SK-N-SH (cell line): ENCODE measurements around the gene ABCC3. TPM values are rescaled to one million over a fixed set of nuclear protein-coding genes. Genes with fewer than 3 reads are reported as not detected.

Experiments
- CTCF ChIA-PET: fragments of 300-600, 350-600 bp; formaldehyde crosslinking; extraction: SDS; loops from one replicate; lab custom pipeline; 2021; lab: Yijun Ruan, JAX
- POLR2A ChIA-PET: fragments of 350-600 bp; sonication (Branson Sonifier 250); formaldehyde crosslinking; extraction: SDS; loops from one replicate; lab custom pipeline; 2020; ENCODE audit warnings: antibody characterized with exemption, inconsistent platforms; lab: Yijun Ruan, JAX
- DNase-seq: peaks from one replicate; pipeline ENCODE4 v3.0.0; 2012
- H2AFZ ChIP-seq: fragments of 200-600 bp; sonication (generic); 2 replicates; pipeline ENCODE4 v1.8.1; 2016; ENCODE audit warnings: antibody characterized with exemption, mild to moderate bottlenecking, low read depth
- H3F3A ChIP-seq: fragments of 200-600 bp; sonication (generic); replicated peaks from 2 replicates; pipeline ENCODE3; 2016; ENCODE audit warnings: antibody characterized with exemption, mild to moderate bottlenecking; ENCODE audit not compliant: insufficient read depth
- H3K27ac ChIP-seq, 2 experiments: fragments of 200-500 bp in 1 of 2; fragments of 200-600 bp in 1 of 2; sonication (Bioruptor generic) in 1 of 2; sonication (generic), shearing (Covaris generic) in 1 of 2; 2 replicates each; pipeline versions ENCODE4 v1.5.1 to v1.6.1; 2014 to 2016; ENCODE audit warnings: low read depth in 2 of 2, inconsistent platforms in 1 of 2, low read length in 1 of 2, mild to moderate bottlenecking in 1 of 2, mixed read lengths in 1 of 2
- H3K27me3 ChIP-seq: fragments of 200-600 bp; sonication (generic), shearing (Covaris generic); 2 replicates; pipeline ENCODE4 v1.6.1; 2016; ENCODE audit warnings: mixed run types; ENCODE audit not compliant: insufficient read depth
- H3K36me3 ChIP-seq, 2 experiments: fragments of 200-500 bp in 1 of 2; fragments of 200-600 bp in 1 of 2; sonication (Bioruptor generic) in 1 of 2; sonication (generic) in 1 of 2; replicated peaks in 1 of 2; 2 replicates each; pipeline versions ENCODE3 to v1.5.1; 2014 to 2016; ENCODE audit warnings: low read length in 1 of 2, mild to moderate bottlenecking in 1 of 2; ENCODE audit not compliant: insufficient read depth in 2 of 2, control insufficient read depth in 1 of 2
- H3K4me1 ChIP-seq, 2 experiments: fragments of 200-500 bp in 1 of 2; fragments of 200-600 bp in 1 of 2; sonication (Bioruptor generic) in 1 of 2; sonication (generic), shearing (Covaris generic) in 1 of 2; 2 replicates each; pipeline versions ENCODE4 v1.5.1 to v1.6.1; 2014 to 2016; ENCODE audit warnings: low read depth in 1 of 2, low read length in 1 of 2, mixed run types in 1 of 2; ENCODE audit not compliant: insufficient read depth in 2 of 2, control insufficient read depth in 1 of 2
- H3K4me2 ChIP-seq: fragments of 200-600 bp; sonication (generic), shearing (Covaris generic); 2 replicates; pipeline ENCODE4 v1.6.1; 2017; ENCODE audit warnings: mixed run types
- H3K4me3 ChIP-seq, 2 experiments: fragments of 200-500 bp in 1 of 2; fragments of 200-600 bp in 1 of 2; sonication (Bioruptor generic) in 1 of 2; sonication (generic), shearing (Covaris generic) in 1 of 2; 2 replicates each; pipeline versions ENCODE4 v1.5.1 to v1.8.1; 2014 to 2016; ENCODE audit warnings: low read depth in 2 of 2, inconsistent platforms in 1 of 2, low read length in 1 of 2, mild to moderate bottlenecking in 1 of 2, mixed read lengths in 1 of 2, moderate library complexity in 1 of 2
- H3K79me2 ChIP-seq: fragments of 200-600 bp; sonication (generic); 2 replicates; pipeline ENCODE4 v1.8.1; 2017; ENCODE audit warnings: mild to moderate bottlenecking; ENCODE audit not compliant: insufficient read depth
- H3K9ac ChIP-seq: fragments of 200-600 bp; sonication (generic); 2 replicates; pipeline ENCODE4 v1.6.1; 2017; ENCODE audit warnings: mixed run types
- H3K9me2 ChIP-seq: fragments of 200-600 bp; sonication (generic); 2 replicates; pipeline ENCODE4 v1.6.1; 2017; ENCODE audit warnings: mixed run types
- H3K9me3 ChIP-seq: fragments of 200-600 bp; sonication (generic); 2 replicates; pipeline ENCODE4 v1.6.1; 2017; ENCODE audit warnings: mixed run types, mild to moderate bottlenecking, moderate library complexity
- H4K20me1 ChIP-seq: fragments of 200-600 bp; sonication (generic); 2 replicates; pipeline ENCODE4 v1.6.1; 2017; ENCODE audit warnings: mild to moderate bottlenecking, mixed run types; ENCODE audit not compliant: insufficient read depth
- CHD2 ChIP-seq: fragments of 150-350 bp; IDR thresholded peaks from 2 replicates; pipeline ENCODE4 v1.6.1; 2018; ENCODE audit warnings: low read length; ENCODE audit not compliant: partially characterized antibody
- EP300 ChIP-seq, 2 experiments: IDR thresholded peaks; 2 replicates each; pipeline versions ENCODE4 v1.4.0 to v1.6.1; 2012; ENCODE audit warnings: borderline replicate concordance in 1 of 2, low read depth in 1 of 2, low read length in 1 of 2
- FOSL2 ChIP-seq: IDR thresholded peaks from 2 replicates; pipeline ENCODE4 v1.4.0; 2012; ENCODE audit warnings: low read depth, mild to moderate bottlenecking, moderate library complexity, borderline replicate concordance
- FOXM1 ChIP-seq: IDR thresholded peaks from 2 replicates; pipeline ENCODE4 v1.4.0; 2012; ENCODE audit warnings: low read depth, mild to moderate bottlenecking
- GABPA ChIP-seq: IDR thresholded peaks from 2 replicates; pipeline ENCODE4 v1.4.0; 2012; ENCODE audit warnings: low read depth, mild to moderate bottlenecking
- GATA2 ChIP-seq: sonication (generic); formaldehyde crosslinking; IDR thresholded peaks from 2 replicates; pipeline ENCODE4 v1.5.0; 2020; ENCODE audit warnings: mild to moderate bottlenecking, missing genetic modification reagents
- MXI1 ChIP-seq: IDR thresholded peaks from 2 replicates; pipeline ENCODE4 v1.6.1; 2012; ENCODE audit warnings: mild to moderate bottlenecking, low read depth, low read length, improper control_type of control experiment
- NFIC ChIP-seq: IDR thresholded peaks from 2 replicates; pipeline ENCODE4 v1.4.0; 2012; ENCODE audit warnings: borderline replicate concordance
- POLR2AphosphoS5 ChIP-seq: IDR thresholded peaks from 2 replicates; pipeline ENCODE4 v1.6.1; 2012; ENCODE audit warnings: low read depth, low read length
- RAD21 ChIP-seq: IDR thresholded peaks from 2 replicates; pipeline ENCODE4 v1.6.1; 2012; ENCODE audit warnings: mild to moderate bottlenecking, low read length
- RXRA ChIP-seq: IDR thresholded peaks from 2 replicates; pipeline ENCODE4 v1.4.0; 2012; ENCODE audit warnings: low read depth, mild to moderate bottlenecking, borderline replicate concordance
- TAF1 ChIP-seq: IDR thresholded peaks from 2 replicates; pipeline ENCODE4 v1.6.1; 2012; ENCODE audit warnings: low read depth, mild to moderate bottlenecking, low read length, moderate library complexity, borderline replicate concordance
- TCF12 ChIP-seq: IDR thresholded peaks from 2 replicates; pipeline ENCODE4 v1.4.0; 2012
- YY1 ChIP-seq: IDR thresholded peaks from 2 replicates; pipeline ENCODE4 v1.4.0; 2012; ENCODE audit warnings: low read depth, mild to moderate bottlenecking
- WGBS: methylation state at CpG from one replicate; pipeline ENCODE4 v1.1.6; 2017; ENCODE audit warnings: low lambda C conversion rate; 5-methylcytosine and 5-hydroxymethylcytosine counted together
- polyA plus RNA-seq, 3 experiments: library from polyadenylated mRNA; depleted of rRNA; stranded (reverse); fragments of >200 nt; gene quantifications; 2 replicates each; pipeline ENCODE4 v1.2.3, GENCODE V29; 2012
- TF ChIP-seq, protein P1 (sequence below): IDR thresholded peaks from 2 replicates; pipeline ENCODE4 v1.6.1; 2012; ENCODE audit warnings: mild to moderate bottlenecking, low read depth, low read length, moderate library complexity
- TF ChIP-seq, protein P2 (sequence below): fragments of 150-350 bp; IDR thresholded peaks from 2 replicates; pipeline ENCODE4 v1.6.1; 2017; ENCODE audit warnings: antibody characterized with exemption, low read length, low read depth, borderline replicate concordance
- TF ChIP-seq, protein P3 (sequence below): IDR thresholded peaks from 2 replicates; pipeline ENCODE4 v1.4.0; 2012; ENCODE audit warnings: low read depth
- TF ChIP-seq, protein P4 (sequence below): fragments of 200-600 bp; sonication (generic); IDR thresholded peaks from 2 replicates; pipeline ENCODE4 v1.6.1; 2017; ENCODE audit warnings: antibody characterized with exemption, mild to moderate bottlenecking, moderate library complexity

ABCC3 gene
- polyA plus RNA-seq, 1 of the 3 experiments (the other 2 are of a cell fraction) = 185 TPM

DNA sequence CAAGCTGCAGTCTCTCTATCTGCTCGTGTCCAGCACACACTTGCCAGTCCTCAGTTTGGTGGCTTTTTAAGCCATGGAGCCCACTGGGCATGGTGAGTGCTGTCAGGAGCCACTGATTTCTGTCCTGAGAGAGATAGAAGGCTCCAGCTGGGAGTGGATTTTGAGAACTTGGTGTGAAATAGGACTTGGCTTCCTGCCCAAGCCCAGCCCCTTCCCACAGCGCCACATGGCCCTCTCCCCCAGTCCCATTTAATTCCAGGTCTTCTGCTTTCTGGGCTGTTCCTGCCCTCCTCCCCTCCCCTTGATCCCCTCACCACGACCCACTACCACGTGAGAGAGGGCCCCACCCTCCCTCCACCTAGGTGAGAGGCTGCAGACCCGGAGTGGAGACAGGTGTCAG lies 14.4 kb upstream of the ABCC3 start:
- H4K20me1 ChIP-seq = no peaks in the 10 kb centered on the region
- WGBS = 68% methylated on average over 5 of the region's 5 CpGs
- H3K4me1 ChIP-seq = peaks cover 6 to 21% of the 10 kb centered on the region in 2 experiments; a peak in 2 of 4 replicates
- CTCF ChIA-PET = interaction anchor here (1.2 to 22.2 kb wide), 8 partner anchors 6 to 74 kb away, joined by 3 to 1212 read pairs (median 10); partner anchors contain the start of genes ABCC3, CACNA1G and SPATA20
- no peak overlapping the region; the same call in 1 of the 2 replicates for H2AFZ ChIP-seq
- POLR2A ChIA-PET = no interaction called here
- no peaks in the 10 kb centered on the region for H3F3A ChIP-seq
- no peaks in the 10 kb centered on the region for H3K36me3 ChIP-seq
- DNase-seq = peak; percentile 84
- TF ChIP-seq YY1 (no peak), MXI1 (no peak), GABPA (no peak), POLR2AphosphoS5 (no peak), EP300 (IDR thresholded peaks at IDR 0.05; ENCODE audit: borderline replicate concordance in 1 of 2, low read depth in 1 of 2, low read length in 1 of 2) (no peak), CHD2 (no peak), FOSL2 (no peak), RXRA (no peak), TCF12 (no peak)
- TF ChIP-seq, protein P1, sequence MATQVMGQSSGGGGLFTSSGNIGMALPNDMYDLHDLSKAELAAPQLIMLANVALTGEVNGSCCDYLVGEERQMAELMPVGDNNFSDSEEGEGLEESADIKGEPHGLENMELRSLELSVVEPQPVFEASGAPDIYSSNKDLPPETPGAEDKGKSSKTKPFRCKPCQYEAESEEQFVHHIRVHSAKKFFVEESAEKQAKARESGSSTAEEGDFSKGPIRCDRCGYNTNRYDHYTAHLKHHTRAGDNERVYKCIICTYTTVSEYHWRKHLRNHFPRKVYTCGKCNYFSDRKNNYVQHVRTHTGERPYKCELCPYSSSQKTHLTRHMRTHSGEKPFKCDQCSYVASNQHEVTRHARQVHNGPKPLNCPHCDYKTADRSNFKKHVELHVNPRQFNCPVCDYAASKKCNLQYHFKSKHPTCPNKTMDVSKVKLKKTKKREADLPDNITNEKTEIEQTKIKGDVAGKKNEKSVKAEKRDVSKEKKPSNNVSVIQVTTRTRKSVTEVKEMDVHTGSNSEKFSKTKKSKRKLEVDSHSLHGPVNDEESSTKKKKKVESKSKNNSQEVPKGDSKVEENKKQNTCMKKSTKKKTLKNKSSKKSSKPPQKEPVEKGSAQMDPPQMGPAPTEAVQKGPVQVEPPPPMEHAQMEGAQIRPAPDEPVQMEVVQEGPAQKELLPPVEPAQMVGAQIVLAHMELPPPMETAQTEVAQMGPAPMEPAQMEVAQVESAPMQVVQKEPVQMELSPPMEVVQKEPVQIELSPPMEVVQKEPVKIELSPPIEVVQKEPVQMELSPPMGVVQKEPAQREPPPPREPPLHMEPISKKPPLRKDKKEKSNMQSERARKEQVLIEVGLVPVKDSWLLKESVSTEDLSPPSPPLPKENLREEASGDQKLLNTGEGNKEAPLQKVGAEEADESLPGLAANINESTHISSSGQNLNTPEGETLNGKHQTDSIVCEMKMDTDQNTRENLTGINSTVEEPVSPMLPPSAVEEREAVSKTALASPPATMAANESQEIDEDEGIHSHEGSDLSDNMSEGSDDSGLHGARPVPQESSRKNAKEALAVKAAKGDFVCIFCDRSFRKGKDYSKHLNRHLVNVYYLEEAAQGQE = no peak
- TF ChIP-seq, protein P2, sequence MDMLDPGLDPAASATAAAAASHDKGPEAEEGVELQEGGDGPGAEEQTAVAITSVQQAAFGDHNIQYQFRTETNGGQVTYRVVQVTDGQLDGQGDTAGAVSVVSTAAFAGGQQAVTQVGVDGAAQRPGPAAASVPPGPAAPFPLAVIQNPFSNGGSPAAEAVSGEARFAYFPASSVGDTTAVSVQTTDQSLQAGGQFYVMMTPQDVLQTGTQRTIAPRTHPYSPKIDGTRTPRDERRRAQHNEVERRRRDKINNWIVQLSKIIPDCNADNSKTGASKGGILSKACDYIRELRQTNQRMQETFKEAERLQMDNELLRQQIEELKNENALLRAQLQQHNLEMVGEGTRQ = no peak
- TF ChIP-seq, all 33 proteins: peak for 0
- Histone ChIP-seq H3K4me3 (no peak overlapping the region), H3K27me3 (no peaks in the 10 kb centered on the region), H3K9me3 (no peaks in the 10 kb centered on the region), H3K4me2 (no peak overlapping the region), H3K27ac (no peak overlapping the region), H3K79me2 (no peaks in the 10 kb centered on the region), H3K9me2 (no peaks in the 10 kb centered on the region), H3K9ac (no peak overlapping the region)

DNA sequence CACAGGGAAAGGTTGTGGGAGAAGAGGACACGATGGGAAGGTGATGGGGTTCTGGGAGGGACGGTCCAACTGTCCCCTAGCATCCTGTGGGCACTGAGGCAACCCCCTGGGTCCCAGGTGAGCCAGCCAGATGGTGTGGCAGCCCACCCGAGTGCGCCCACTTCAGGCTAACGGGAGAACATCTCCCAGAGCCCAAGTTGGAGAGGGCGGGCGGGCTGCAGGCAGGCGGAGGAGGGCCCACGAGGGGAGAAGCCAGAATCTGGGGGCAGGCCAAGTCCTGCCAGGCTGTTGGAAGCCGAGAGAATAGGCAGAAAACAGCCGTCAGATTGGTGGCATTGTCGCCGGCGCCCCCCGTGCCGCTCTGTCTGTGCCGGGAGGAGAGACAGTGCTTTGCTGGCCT lies 13.8 kb upstream of the ABCC3 start:
- Histone ChIP-seq H3K27ac (no peak overlapping the region), H3K4me3 (no peak overlapping the region), H3K4me2 (no peak overlapping the region), H3F3A (no peaks in the 10 kb centered on the region), H3K36me3 (no peaks in the 10 kb centered on the region), H3K4me1 (peaks cover 6 to 25% of the 10 kb centered on the region in 2 experiments; a peak in 2 of 4 replicates), H4K20me1 (no peaks in the 10 kb centered on the region), H2AFZ (no peak overlapping the region), H3K27me3 (no peaks in the 10 kb centered on the region), H3K9me3 (no peaks in the 10 kb centered on the region), H3K9me2 (no peaks in the 10 kb centered on the region), H3K9ac (no peak overlapping the region), H3K79me2 (no peaks in the 10 kb centered on the region)
- 91% methylated on average over 16 of the region's 17 CpGs for WGBS
- peak; percentile 74 for DNase-seq
- ChIA-PET CTCF (interaction anchor here (1.4 to 22.2 kb wide), 10 partner anchors 5 to 74 kb away, joined by 4 to 1212 read pairs (median 186); partner anchors contain the start of genes ABCC3, CACNA1G and SPATA20), POLR2A (no interaction called here)
- TF ChIP-seq, protein P3, sequence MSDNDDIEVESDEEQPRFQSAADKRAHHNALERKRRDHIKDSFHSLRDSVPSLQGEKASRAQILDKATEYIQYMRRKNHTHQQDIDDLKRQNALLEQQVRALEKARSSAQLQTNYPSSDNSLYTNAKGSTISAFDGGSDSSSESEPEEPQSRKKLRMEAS = no peak
- TF ChIP-seq TCF12 (no peak), RAD21 (peak; percentile 13), RXRA (no peak), NFIC (no peak), GATA2 (CRISPR knock-in tag) (no peak), FOSL2 (no peak), TAF1 (no peak), FOXM1 (no peak)
- TF ChIP-seq, protein P4, sequence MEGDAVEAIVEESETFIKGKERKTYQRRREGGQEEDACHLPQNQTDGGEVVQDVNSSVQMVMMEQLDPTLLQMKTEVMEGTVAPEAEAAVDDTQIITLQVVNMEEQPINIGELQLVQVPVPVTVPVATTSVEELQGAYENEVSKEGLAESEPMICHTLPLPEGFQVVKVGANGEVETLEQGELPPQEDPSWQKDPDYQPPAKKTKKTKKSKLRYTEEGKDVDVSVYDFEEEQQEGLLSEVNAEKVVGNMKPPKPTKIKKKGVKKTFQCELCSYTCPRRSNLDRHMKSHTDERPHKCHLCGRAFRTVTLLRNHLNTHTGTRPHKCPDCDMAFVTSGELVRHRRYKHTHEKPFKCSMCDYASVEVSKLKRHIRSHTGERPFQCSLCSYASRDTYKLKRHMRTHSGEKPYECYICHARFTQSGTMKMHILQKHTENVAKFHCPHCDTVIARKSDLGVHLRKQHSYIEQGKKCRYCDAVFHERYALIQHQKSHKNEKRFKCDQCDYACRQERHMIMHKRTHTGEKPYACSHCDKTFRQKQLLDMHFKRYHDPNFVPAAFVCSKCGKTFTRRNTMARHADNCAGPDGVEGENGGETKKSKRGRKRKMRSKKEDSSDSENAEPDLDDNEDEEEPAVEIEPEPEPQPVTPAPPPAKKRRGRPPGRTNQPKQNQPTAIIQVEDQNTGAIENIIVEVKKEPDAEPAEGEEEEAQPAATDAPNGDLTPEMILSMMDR = peak; percentile 38; the same call in 1 of the 2 replicates
